Esophagus muscularis mucosa (tissue), 4 donors: ENCODE data around the gene KCP. TPM values are rescaled to one million over a fixed set of nuclear protein-coding genes. Genes with fewer than 3 reads are reported as not detected.
A peak's percentile ranks its signal among the peaks of the same experiment; 100 is the strongest.

ENCODE experiments used
- DNase-seq: peaks from one replicate; pipeline ENCODE4 v3.0.0-alpha.2; 2017; ENCODE audit errors: extremely low spot score
- H3K27ac ChIP-seq, 4 donors: fragments of 200-600 bp; sonication (generic); replicated peaks in 1 of 4; 1 replicate in 3 of 4; 2 replicates in 1 of 4; pipeline ENCODE4 v1.5.1; 2016 to 2019; ENCODE audit warnings: mild to moderate bottlenecking in 1 of 4
- H3K27me3 ChIP-seq, 4 donors: fragments of 200-600 bp; sonication (generic); one replicate each; pipeline versions ENCODE4 v1.5.1 to v1.6.0; 2016 to 2019
- H3K36me3 ChIP-seq, 4 donors: fragments of 200-600 bp; sonication (generic); one replicate each; pipeline ENCODE4 v1.5.1; 2016 to 2019
- H3K4me1 ChIP-seq, 4 donors: fragments of 200-600 bp; sonication (generic); one replicate each; pipeline ENCODE4 v1.5.1; 2016 to 2019
- H3K4me3 ChIP-seq, 4 donors: fragments of 200-600 bp; sonication (generic); 1 replicate in 2 of 4; 2 replicates in 2 of 4; pipeline ENCODE4 v1.5.1; 2016 to 2019; ENCODE audit warnings: mild to moderate bottlenecking in 4 of 4, moderate library complexity in 1 of 4
- H3K9me3 ChIP-seq, 4 donors: fragments of 200-600 bp; sonication (generic); 1 replicate in 3 of 4; 2 replicates in 1 of 4; pipeline ENCODE4 v1.5.1; 2016 to 2019
- EP300 ChIP-seq: sonication (generic); formaldehyde crosslinking; IDR thresholded peaks from one replicate; pipeline ENCODE4 v1.6.1; 2017; ENCODE audit warnings: antibody characterized with exemption
- POLR2A ChIP-seq: fragments of 450-650 bp; IDR thresholded peaks from one replicate; pipeline ENCODE4 v1.6.1; 2017; ENCODE audit warnings: antibody characterized with exemption, moderate library complexity, mild to moderate bottlenecking, low read depth
- POLR2AphosphoS5 ChIP-seq, 2 donors: sonication (generic); formaldehyde crosslinking; IDR thresholded peaks; one replicate each; pipeline ENCODE4 v1.6.1; 2017; ENCODE audit warnings: antibody characterized with exemption in 2 of 2
- WGBS: methylation state at CpG from one replicate; pipeline ENCODE4 v1.1.5; 2018; 5-methylcytosine and 5-hydroxymethylcytosine counted together
- intact Hi-C: fragments of 100-400 bp; cut with DNase I; formaldehyde crosslinking; loops from one replicate; pipeline ENCODE4 v1.15.1; 2023
- total RNA-seq, 4 donors: library from RNA; depleted of rRNA; stranded (reverse); fragments of >200 nt; gene quantifications; one replicate each; pipeline versions ENCODE4 v1.1.0 to v1.2.1, GENCODE V29; 2016
- TF ChIP-seq, protein P1 (sequence below), 3 experiments: fragments of 200-600 bp in 2 of 3; fragments of 450-650 bp in 1 of 3; sonication (generic) in 2 of 3; IDR thresholded peaks; one replicate each; pipeline ENCODE4 v1.5.1; 2017 to 2019; ENCODE audit warnings: antibody characterized with exemption in 3 of 3, mild to moderate bottlenecking in 2 of 3, moderate library complexity in 1 of 3

KCP gene
- total RNA-seq, 4 donors from 2014 or later: 0.13 to 0.66 (median 0.29) TPM; not detected in 1

DNA sequence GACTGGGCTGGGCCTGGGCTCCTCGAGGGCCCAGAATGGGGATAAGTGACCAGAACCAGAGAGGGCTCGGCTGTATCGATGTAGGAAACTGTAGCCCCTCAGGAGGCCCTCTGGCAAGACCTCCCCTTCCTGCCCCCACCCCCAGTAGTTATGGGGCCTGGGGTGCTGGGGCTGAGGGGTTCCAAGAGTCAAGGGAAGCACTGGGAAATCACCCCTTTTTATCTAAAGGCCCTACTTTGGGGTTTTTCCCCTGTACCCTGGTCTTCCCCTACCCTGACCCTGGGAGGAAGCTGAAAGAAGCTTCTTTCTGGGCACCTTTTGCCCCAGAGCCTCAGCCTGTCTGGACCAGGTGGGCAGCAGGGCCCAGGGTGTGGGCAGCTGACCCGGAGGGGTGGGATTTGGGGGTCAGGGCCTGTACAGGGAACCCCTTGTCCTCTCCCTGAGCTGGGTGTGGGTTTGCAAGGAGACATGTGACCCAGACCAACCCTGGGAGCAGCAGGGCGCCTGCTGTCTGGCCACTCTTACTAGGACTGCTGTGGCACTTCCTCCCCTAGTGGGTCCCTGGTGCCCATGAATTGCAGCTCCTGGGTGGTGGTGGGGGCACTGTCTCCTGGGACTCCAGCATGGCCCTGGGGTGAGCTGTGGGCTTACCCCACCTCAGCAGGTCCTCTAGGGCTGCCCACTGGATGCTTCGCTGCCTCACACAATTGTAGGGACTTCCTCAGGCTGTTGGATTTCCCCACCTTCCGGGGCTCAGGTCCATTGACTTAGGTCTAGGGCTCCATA lies 28.8 kb upstream of the KCP start:
- H3K4me3 ChIP-seq: peak overlapping the region; percentile 57 to 68 (median 60)
- no peaks in the 10 kb centered on the region for H3K9me3 ChIP-seq
- H3K27ac ChIP-seq: peak overlapping the region in 2 of 4 donors; percentile 27 to 34
- peaks cover 11 to 20% (median 20%) of the 10 kb centered on the region in 4 donors for H3K4me1 ChIP-seq
- no peak for DNase-seq
- TF ChIP-seq, protein P1, sequence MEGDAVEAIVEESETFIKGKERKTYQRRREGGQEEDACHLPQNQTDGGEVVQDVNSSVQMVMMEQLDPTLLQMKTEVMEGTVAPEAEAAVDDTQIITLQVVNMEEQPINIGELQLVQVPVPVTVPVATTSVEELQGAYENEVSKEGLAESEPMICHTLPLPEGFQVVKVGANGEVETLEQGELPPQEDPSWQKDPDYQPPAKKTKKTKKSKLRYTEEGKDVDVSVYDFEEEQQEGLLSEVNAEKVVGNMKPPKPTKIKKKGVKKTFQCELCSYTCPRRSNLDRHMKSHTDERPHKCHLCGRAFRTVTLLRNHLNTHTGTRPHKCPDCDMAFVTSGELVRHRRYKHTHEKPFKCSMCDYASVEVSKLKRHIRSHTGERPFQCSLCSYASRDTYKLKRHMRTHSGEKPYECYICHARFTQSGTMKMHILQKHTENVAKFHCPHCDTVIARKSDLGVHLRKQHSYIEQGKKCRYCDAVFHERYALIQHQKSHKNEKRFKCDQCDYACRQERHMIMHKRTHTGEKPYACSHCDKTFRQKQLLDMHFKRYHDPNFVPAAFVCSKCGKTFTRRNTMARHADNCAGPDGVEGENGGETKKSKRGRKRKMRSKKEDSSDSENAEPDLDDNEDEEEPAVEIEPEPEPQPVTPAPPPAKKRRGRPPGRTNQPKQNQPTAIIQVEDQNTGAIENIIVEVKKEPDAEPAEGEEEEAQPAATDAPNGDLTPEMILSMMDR (IDR thresholded peaks at IDR 0.05): no peak
- TF ChIP-seq EP300: no peak
- no peak for TF ChIP-seq POLR2A
- TF ChIP-seq POLR2AphosphoS5 (IDR thresholded peaks at IDR 0.05): no peak
- peaks cover 0 to 75% (median 13%) of the 10 kb centered on the region in 4 donors for H3K27me3 ChIP-seq
- 60% methylated on average over 3 of the region's 7 CpGs for WGBS
- H3K36me3 ChIP-seq: no peaks in the 10 kb centered on the region
- intact Hi-C loops: no loop called here

DNA sequence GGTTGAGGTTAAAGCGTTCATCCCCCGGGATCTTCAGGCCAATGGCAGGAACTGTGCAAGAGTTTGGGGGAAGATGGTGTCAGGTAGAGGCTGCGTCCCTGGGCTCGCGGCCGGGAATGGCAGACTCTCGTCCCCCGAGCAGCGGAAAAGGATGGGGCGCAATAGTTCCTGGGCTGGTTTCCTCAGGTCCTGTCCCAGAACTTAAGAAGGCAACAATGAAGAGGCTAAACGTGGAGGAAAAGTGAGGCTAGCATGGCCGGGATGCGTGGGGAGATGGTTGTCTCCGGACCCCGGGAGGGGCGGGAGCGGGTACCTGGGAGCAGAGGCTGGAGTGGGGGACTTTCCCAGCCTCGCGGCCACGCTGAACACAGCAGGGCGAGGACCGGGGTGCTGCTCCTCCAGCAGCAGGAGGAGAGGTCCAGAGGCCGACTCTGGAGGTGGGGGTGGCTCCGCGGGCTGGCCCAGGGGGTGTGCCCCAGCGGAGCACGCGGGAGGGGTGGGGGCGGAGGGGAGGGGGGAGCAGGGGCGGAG lies 28.1 kb upstream of the KCP start:
- H3K4me3 ChIP-seq: peak overlapping the region; percentile 57 to 68 (median 60)
- no peak for DNase-seq
- H3K27ac ChIP-seq: peak overlapping the region; percentile 27 to 57 (median 41)
- TF ChIP-seq POLR2A: no peak
- TF ChIP-seq POLR2AphosphoS5 (IDR thresholded peaks at IDR 0.05): no peak
- TF ChIP-seq EP300: no peak
- TF ChIP-seq, protein P1 (IDR thresholded peaks at IDR 0.05): no peak
- H3K9me3 ChIP-seq: no peaks in the 10 kb centered on the region
- peaks cover 0 to 81% (median 13%) of the 10 kb centered on the region in 4 donors for H3K27me3 ChIP-seq
- WGBS: 1% methylated on average over 18 of the region's 30 CpGs
- intact Hi-C loops: no loop called here
- no peaks in the 10 kb centered on the region for H3K36me3 ChIP-seq
- H3K4me1 ChIP-seq: peaks cover 11 to 20% (median 20%) of the 10 kb centered on the region in 4 donors

DNA sequence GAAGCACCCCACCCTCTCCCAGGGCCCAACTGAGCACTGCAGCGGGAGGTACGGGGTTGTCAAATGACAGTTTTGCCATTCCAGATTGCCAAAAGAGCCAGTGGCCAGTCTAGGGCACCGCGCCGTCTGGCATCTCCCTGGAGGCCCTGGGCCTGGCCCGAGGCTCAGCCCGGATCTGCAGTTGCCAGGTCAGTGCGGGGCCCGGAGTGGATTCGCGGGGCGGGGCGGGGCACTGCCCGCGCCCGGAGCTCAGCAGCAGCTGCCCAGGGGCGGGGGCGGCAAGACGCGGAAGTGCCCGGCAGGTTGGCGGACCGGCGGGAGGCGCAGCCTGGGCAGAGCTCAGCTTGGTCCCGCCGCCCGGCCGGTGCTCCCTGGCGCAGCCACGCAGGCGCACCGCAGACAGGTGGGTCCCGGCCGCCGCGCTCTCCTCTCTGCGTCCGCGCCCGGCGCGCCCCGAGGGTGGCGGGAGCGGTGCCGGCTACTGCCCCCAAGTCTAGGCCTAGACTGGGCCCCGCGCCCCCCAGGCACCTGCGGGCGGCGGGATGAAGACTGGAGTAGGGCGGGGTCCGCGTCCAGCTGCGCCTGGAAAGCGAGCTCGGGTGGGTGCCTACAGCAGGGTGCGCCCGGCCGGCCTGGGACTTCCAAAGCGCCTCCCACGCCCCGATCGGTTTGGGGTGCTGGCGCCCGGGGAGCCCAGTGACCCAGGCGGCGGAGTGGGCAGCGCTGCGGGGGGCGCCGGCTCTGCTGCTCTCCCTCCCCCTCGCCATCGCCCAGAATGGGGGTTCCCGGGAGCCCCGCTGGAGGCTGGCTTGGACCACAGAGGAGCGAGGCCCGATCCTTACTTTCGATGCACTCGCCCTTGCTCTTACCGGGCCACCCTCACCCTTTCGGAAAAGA lies 27.4 kb upstream of the KCP start, which contains the start of gene IRF5:
Gene IRF5 (plus strand): TSS at position 281 of the 897 bp plus-strand sequence. CDS start 4,155 bp downstream, outside the sequence.
- H3K9me3 ChIP-seq: no peaks in the 10 kb centered on the region
- peak within 1 kb of the TSS; percentile 57 to 68 (median 60) for H3K4me3 ChIP-seq
- intact Hi-C loops: no loop called here
- peak within 1 kb of the TSS; percentile 32 to 57 (median 46) for H3K27ac ChIP-seq
- TF ChIP-seq EP300 (no peak), POLR2A (no peak), POLR2AphosphoS5 (IDR thresholded peaks at IDR 0.05) (no peak)
- TF ChIP-seq, protein P1 (IDR thresholded peaks at IDR 0.05): no peak
- peaks cover 11 to 23% (median 20%) of the 10 kb centered on the region in 4 donors for H3K4me1 ChIP-seq
- peaks cover 0 to 88% (median 13%) of the 10 kb centered on the region in 4 donors for H3K27me3 ChIP-seq
- H3K36me3 ChIP-seq: no peaks in the 10 kb centered on the region
- DNase-seq: no peak
- whole genome bisulfite sequencing: 9% methylated on average over 8 of the region's 83 CpGs

DNA sequence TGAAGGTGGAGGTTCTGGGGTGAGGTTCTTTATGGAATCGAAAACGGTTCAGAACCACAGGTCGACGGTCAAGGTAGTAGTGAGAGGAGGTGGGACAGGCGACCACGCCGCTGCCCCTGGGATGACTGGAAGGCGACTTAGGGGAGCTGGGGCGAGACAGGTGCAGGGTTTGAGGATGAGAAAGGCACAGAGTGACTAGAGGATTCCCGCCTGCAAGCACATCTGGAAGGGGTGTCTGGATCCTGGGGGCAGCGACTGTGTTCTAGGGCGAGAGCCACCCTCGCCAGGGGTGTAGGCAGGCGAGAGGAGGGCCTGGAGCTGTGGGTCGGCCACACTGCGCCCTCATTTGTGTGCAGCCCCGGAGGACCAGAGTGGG lies 26.8 kb upstream of the KCP start:
- no peaks in the 10 kb centered on the region for H3K9me3 ChIP-seq
- TF ChIP-seq, protein P1 (IDR thresholded peaks at IDR 0.05): no peak
- TF ChIP-seq POLR2A (no peak), POLR2AphosphoS5 (IDR thresholded peaks at IDR 0.05) (no peak), EP300 (no peak)
- intact Hi-C loops: no loop called here
- 62% methylated on average over 17 of the region's 17 CpGs for WGBS
- peak overlapping the region in 1 of 4 donors; percentile 50 for H3K27ac ChIP-seq
- H3K4me1 ChIP-seq: peaks cover 11 to 26% (median 20%) of the 10 kb centered on the region in 4 donors
- no peaks in the 10 kb centered on the region for H3K36me3 ChIP-seq
- peak overlapping the region; percentile 57 to 68 (median 60) for H3K4me3 ChIP-seq
- no peak for DNase-seq
- H3K27me3 ChIP-seq: peaks cover 0 to 95% (median 13%) of the 10 kb centered on the region in 4 donors
